Measurements from ENCODE around the gene IL20.
A peak's percentile ranks its signal among the peaks of the same experiment; 100 is the strongest.

IL20 gene

GRCh38 chr1:206833801-206834200 lies 31.6 kb upstream of the IL20 start:
- no peaks in the 10 kb centered on the region for H3K9me3 Mint-ChIP-seq
- peaks cover 8 to 23% of the 10 kb centered on the region in 2 donors for H3K27me3 Mint-ChIP-seq
- H3K36me3 Mint-ChIP-seq (ENCODE audit: insufficient read depth) = no peaks in the 10 kb centered on the region
- DNase-seq = no peak
- ATAC-seq (replicated peaks) = no peak
- H3K4me3 Mint-ChIP-seq = no peak overlapping the region
- H3K27ac Mint-ChIP-seq = peak overlapping the region in 1 of 2 donors; percentile 39
- peaks cover 21 to 31% of the 10 kb centered on the region in 2 donors for H3K4me1 Mint-ChIP-seq (ENCODE audit: low read depth in 2 of 2)

DNA sequence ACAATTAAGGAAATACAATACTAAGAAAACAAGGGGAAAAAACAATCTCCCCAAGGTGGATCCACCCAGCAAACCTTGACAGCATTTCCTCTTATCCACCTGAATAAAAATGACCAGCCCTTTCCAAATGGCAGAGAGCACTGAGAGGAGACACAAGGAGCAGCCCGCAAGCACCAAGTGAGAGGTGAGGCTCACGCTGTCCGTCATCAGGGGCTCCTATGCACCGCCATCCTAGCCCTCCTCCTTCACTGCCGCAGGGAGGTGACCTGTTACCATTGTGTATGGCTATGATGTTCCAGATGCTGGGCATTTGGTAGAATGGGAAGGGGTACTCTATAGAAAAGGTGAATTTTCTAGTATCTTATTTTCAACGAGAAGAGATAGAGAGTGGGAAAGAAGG lies 31.2 kb upstream of the IL20 start:
- peaks cover 8 to 27% of the 10 kb centered on the region in 2 donors for H3K27me3 Mint-ChIP-seq
- H3K4me3 Mint-ChIP-seq = no peak overlapping the region
- no peaks in the 10 kb centered on the region for H3K36me3 Mint-ChIP-seq (ENCODE audit: insufficient read depth)
- ATAC-seq (replicated peaks) (no peak), DNase-seq (no peak)
- no peak overlapping the region for H3K27ac Mint-ChIP-seq
- peaks cover 18 to 28% of the 10 kb centered on the region in 2 donors for H3K4me1 Mint-ChIP-seq (ENCODE audit: low read depth in 2 of 2)
- H3K9me3 Mint-ChIP-seq = no peaks in the 10 kb centered on the region

GRCh38 chr1:206834711-206835110 lies 30.7 kb upstream of the IL20 start:
- no peak for DNase-seq
- H3K4me1 Mint-ChIP-seq (ENCODE audit: low read depth in 2 of 2) = peaks cover 13 to 23% of the 10 kb centered on the region in 2 donors
- no peak for ATAC-seq (replicated peaks)
- H3K36me3 Mint-ChIP-seq (ENCODE audit: insufficient read depth) = no peaks in the 10 kb centered on the region
- H3K9me3 Mint-ChIP-seq = no peaks in the 10 kb centered on the region
- H3K4me3 Mint-ChIP-seq = no peak overlapping the region
- peaks cover 8 to 32% of the 10 kb centered on the region in 2 donors for H3K27me3 Mint-ChIP-seq
- H3K27ac Mint-ChIP-seq = no peak overlapping the region

- Mint-ChIP-seq H3K36me3 (ENCODE audit: insufficient read depth) (no peaks in the 10 kb centered on the region), H3K4me1 (ENCODE audit: low read depth in 2 of 2) (peaks cover 9 to 18% of the 10 kb centered on the region in 2 donors), H3K27ac (no peak overlapping the region), H3K9me3 (no peaks in the 10 kb centered on the region), H3K4me3 (no peak overlapping the region), H3K27me3 (peaks cover 8 to 36% of the 10 kb centered on the region in 2 donors)
- no peak for DNase-seq
- ATAC-seq (replicated peaks) = no peak
Measured at GRCh38 chr1:206835186-206835585, 30.2 kb upstream of the IL20 start.

DNA sequence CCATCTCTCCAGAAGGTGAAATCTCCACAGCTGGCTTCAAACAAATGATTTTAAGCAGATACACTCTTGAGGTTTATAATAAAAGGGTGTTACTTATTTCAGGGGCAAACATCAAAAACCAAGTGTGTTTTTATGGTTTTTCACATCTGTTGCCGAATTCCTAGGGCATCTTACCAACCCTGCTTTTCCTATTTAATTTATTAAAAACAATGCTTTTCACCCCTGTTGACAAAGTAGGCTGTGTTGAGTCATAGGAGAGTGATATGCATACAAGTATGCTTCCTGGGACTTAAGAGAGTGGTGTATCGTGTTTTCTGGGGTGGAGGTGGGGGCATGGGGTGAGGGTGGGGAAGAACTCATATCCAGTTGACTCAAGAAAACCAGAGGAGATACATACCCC lies 29.3 kb upstream of the IL20 start:
- H3K36me3 Mint-ChIP-seq (ENCODE audit: insufficient read depth) = no peaks in the 10 kb centered on the region
- H3K4me3 Mint-ChIP-seq = no peak overlapping the region
- no peak overlapping the region for H3K27ac Mint-ChIP-seq
- H3K9me3 Mint-ChIP-seq = no peaks in the 10 kb centered on the region
- no peak for ATAC-seq (replicated peaks)
- peaks cover 8 to 40% of the 10 kb centered on the region in 2 donors for H3K27me3 Mint-ChIP-seq
- DNase-seq = no peak
- H3K4me1 Mint-ChIP-seq (ENCODE audit: low read depth in 2 of 2) = peaks cover 8 to 18% of the 10 kb centered on the region in 2 donors

DNA sequence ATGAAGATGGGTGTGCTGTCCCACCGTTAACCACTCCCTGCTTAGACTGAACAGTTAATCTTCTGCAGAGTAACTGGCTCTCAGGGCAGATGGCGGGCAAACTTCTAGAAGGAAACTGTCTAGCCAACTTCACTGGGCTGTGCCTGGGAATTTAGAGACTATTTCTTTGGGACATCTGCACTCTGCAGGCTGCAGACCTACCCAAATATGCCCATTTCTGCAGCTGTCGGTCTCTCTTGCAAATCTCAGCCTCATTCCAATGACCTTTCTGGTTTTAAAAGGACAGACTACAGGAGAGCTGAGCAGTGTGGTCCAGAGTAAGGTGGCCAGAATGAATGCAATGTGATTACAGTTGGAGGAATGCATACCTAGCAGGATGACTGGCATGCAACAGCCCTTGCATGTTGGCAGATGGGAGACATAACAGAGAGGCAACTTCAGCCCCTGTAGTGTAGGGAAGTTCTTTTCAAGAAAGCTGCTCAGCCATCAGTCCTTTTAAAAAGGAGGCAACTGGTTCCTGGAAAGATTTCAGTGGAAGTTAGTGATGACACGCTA lies 26.3 kb upstream of the IL20 start:
- peaks cover 8 to 50% of the 10 kb centered on the region in 2 donors for H3K27me3 Mint-ChIP-seq
- ATAC-seq (replicated peaks) = no peak
- no peaks in the 10 kb centered on the region for H3K36me3 Mint-ChIP-seq (ENCODE audit: insufficient read depth)
- no peak for DNase-seq
- H3K9me3 Mint-ChIP-seq = no peaks in the 10 kb centered on the region
- H3K4me3 Mint-ChIP-seq = no peak overlapping the region
- H3K27ac Mint-ChIP-seq = no peak overlapping the region
- peaks cover 0 to 1% of the 10 kb centered on the region in 2 donors for H3K4me1 Mint-ChIP-seq (ENCODE audit: low read depth in 2 of 2)

- Mint-ChIP-seq H3K36me3 (ENCODE audit: insufficient read depth) (no peaks in the 10 kb centered on the region), H3K9me3 (no peaks in the 10 kb centered on the region), H3K27ac (no peak overlapping the region), H3K4me1 (ENCODE audit: low read depth in 2 of 2) (peaks cover 0 to 1% of the 10 kb centered on the region in 2 donors), H3K4me3 (no peak overlapping the region), H3K27me3 (peaks cover 8 to 47% of the 10 kb centered on the region in 2 donors)
- ATAC-seq (replicated peaks) = no peak
- DNase-seq = no peak
Measured at GRCh38 chr1:206839857-206840256, 25.6 kb upstream of the IL20 start.

- Mint-ChIP-seq H3K4me3 (no peak overlapping the region), H3K27ac (no peak overlapping the region), H3K4me1 (ENCODE audit: low read depth in 2 of 2) (peaks cover 1 to 3% of the 10 kb centered on the region in 2 donors), H3K27me3 (peaks cover 7 to 47% of the 10 kb centered on the region in 2 donors), H3K36me3 (ENCODE audit: insufficient read depth) (no peaks in the 10 kb centered on the region), H3K9me3 (no peaks in the 10 kb centered on the region)
- ATAC-seq (replicated peaks) = no peak
- DNase-seq = no peak
Measured at GRCh38 chr1:206841609-206842323, 23.7 kb upstream of the IL20 start.

- ATAC-seq (replicated peaks) = no peak
- Mint-ChIP-seq H3K27me3 (peaks cover 0 to 50% of the 10 kb centered on the region in 2 donors), H3K27ac (no peak overlapping the region), H3K36me3 (ENCODE audit: insufficient read depth) (no peaks in the 10 kb centered on the region), H3K9me3 (no peaks in the 10 kb centered on the region), H3K4me3 (no peak overlapping the region), H3K4me1 (ENCODE audit: low read depth in 2 of 2) (peaks cover 3% of the 10 kb centered on the region in 2 donors)
- no peak for DNase-seq
Measured at GRCh38 chr1:206842854-206843253, 22.6 kb upstream of the IL20 start.

DNA sequence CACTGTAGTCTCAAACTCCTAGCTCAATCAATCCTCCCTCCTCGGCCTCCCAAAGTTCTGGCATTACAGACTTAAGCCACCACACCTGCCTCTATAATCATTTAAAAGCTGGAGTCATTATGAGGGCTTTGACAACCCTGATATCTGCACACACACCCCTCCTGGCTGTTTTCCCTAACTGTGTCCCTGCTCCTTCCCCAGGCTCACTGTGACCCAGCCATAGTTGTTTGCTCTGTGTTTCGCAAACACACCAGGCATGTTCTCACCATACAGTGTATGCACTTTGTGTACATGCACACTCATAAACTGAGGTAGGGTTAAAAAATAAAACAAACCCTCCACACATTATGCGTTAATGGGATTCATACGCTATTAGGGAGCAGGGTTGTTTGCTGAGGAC lies 21.8 kb upstream of the IL20 start:
- no peak for DNase-seq
- Mint-ChIP-seq H3K36me3 (ENCODE audit: insufficient read depth) (no peaks in the 10 kb centered on the region), H3K4me3 (no peak overlapping the region), H3K9me3 (no peaks in the 10 kb centered on the region), H3K27ac (no peak overlapping the region), H3K4me1 (ENCODE audit: low read depth in 2 of 2) (peaks cover 3% of the 10 kb centered on the region in 2 donors), H3K27me3 (peaks cover under 1 to 58% of the 10 kb centered on the region in 2 donors)
- ATAC-seq (replicated peaks) = no peak

- no peaks in the 10 kb centered on the region for H3K36me3 Mint-ChIP-seq (ENCODE audit: insufficient read depth)
- peaks cover 25 to 43% of the 10 kb centered on the region in 2 donors for H3K27me3 Mint-ChIP-seq
- peaks cover 2 to 3% of the 10 kb centered on the region in 2 donors for H3K4me1 Mint-ChIP-seq (ENCODE audit: low read depth in 2 of 2)
- no peak overlapping the region for H3K27ac Mint-ChIP-seq
- no peak for ATAC-seq (replicated peaks)
- no peak overlapping the region for H3K4me3 Mint-ChIP-seq
- no peak for DNase-seq
- no peaks in the 10 kb centered on the region for H3K9me3 Mint-ChIP-seq
Measured at GRCh38 chr1:206846487-206846886, 18.9 kb upstream of the IL20 start.

- H3K27me3 Mint-ChIP-seq = peaks cover 28 to 36% of the 10 kb centered on the region in 2 donors
- H3K4me3 Mint-ChIP-seq = no peak overlapping the region
- DNase-seq = no peak
- H3K36me3 Mint-ChIP-seq (ENCODE audit: insufficient read depth) = no peaks in the 10 kb centered on the region
- no peaks in the 10 kb centered on the region for H3K9me3 Mint-ChIP-seq
- H3K4me1 Mint-ChIP-seq (ENCODE audit: low read depth in 2 of 2) = peaks cover 2 to 3% of the 10 kb centered on the region in 2 donors
- no peak overlapping the region for H3K27ac Mint-ChIP-seq
- ATAC-seq (replicated peaks) = no peak
Measured at GRCh38 chr1:206847337-206847834, 18.0 kb upstream of the IL20 start.

GRCh38 chr1:206847946-206848345 lies 17.5 kb upstream of the IL20 start:
- Mint-ChIP-seq H3K36me3 (ENCODE audit: insufficient read depth) (no peaks in the 10 kb centered on the region), H3K27ac (no peak overlapping the region), H3K4me1 (ENCODE audit: low read depth in 2 of 2) (peaks cover 2 to 3% of the 10 kb centered on the region in 2 donors), H3K9me3 (no peaks in the 10 kb centered on the region), H3K27me3 (peaks cover 28 to 36% of the 10 kb centered on the region in 2 donors), H3K4me3 (no peak overlapping the region)
- no peak for DNase-seq
- ATAC-seq (replicated peaks) = no peak

DNA sequence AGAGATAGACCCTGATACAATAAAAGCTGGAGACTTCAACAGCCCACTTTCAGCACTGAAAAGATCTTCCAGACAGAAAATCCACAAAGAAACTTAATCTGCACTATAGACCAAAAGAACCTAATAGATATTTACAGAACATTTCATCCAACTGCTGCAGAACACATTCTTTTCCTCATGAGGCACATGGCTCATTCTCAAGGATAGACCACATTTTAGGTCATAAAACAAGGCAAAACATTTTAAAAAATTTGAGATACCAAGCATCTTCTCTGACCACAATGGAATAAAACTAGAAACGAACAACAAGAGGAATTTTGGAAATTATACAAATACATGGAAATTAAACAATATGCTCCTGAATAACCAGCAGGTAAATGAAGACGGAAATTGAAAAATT lies 15.0 kb upstream of the IL20 start:
- DNase-seq (no peak), ATAC-seq (replicated peaks) (no peak)
- peaks cover 28 to 29% of the 10 kb centered on the region in 2 donors for H3K27me3 Mint-ChIP-seq
- no peak overlapping the region for H3K27ac Mint-ChIP-seq
- H3K36me3 Mint-ChIP-seq (ENCODE audit: insufficient read depth) = no peaks in the 10 kb centered on the region
- no peaks in the 10 kb centered on the region for H3K9me3 Mint-ChIP-seq
- H3K4me3 Mint-ChIP-seq = no peak overlapping the region
- peaks cover 0 to 2% of the 10 kb centered on the region in 2 donors for H3K4me1 Mint-ChIP-seq (ENCODE audit: low read depth in 2 of 2)

All from effector memory CD8-positive, alpha-beta T cell (primary cell).